ENCODE results near the gene ZNF827.

ZNF827 gene

GRCh38 chr4:145716661-145717200 lies 221.9 kb downstream of the ZNF827 start:
- DNase-seq, result no peak
- Mint-ChIP-seq H3K4me3 (no peak overlapping the region), H3K4me1 (peaks cover 14% of the 10 kb centered on the region), H3K36me3 (ENCODE audit: low read depth) (no peaks in the 10 kb centered on the region), H3K27ac (no peak overlapping the region), H3K9me3 (peaks cover 10% of the 10 kb centered on the region), H3K27me3 (ENCODE audit: low read depth, poor library complexity) (peaks cover 15% of the 10 kb centered on the region)
- no peak for TF ChIP-seq CTCF (IDR thresholded peaks at IDR 0.05)

- peaks cover 15% of the 10 kb centered on the region for H3K9me3 Mint-ChIP-seq
- peaks cover 15% of the 10 kb centered on the region for H3K27me3 Mint-ChIP-seq (ENCODE audit: low read depth, poor library complexity)
- H3K4me1 Mint-ChIP-seq, result peaks cover 14% of the 10 kb centered on the region
- H3K27ac Mint-ChIP-seq, result no peak overlapping the region
- no peak overlapping the region for H3K4me3 Mint-ChIP-seq
- H3K36me3 Mint-ChIP-seq (ENCODE audit: low read depth), result no peaks in the 10 kb centered on the region
- DNase-seq, result no peak
- TF ChIP-seq CTCF (IDR thresholded peaks at IDR 0.05), result no peak
Observed at GRCh38 chr4:145716200-145716599, 222.4 kb downstream of the ZNF827 start.

GRCh38 chr4:145709843-145710242 lies 228.8 kb downstream of the ZNF827 start:
- no peak overlapping the region for H3K27ac Mint-ChIP-seq
- no peaks in the 10 kb centered on the region for H3K36me3 Mint-ChIP-seq (ENCODE audit: low read depth)
- H3K27me3 Mint-ChIP-seq (ENCODE audit: low read depth, poor library complexity), result peaks cover 17% of the 10 kb centered on the region
- TF ChIP-seq CTCF (IDR thresholded peaks at IDR 0.05), result no peak
- DNase-seq, result no peak
- no peak overlapping the region for H3K4me3 Mint-ChIP-seq
- H3K9me3 Mint-ChIP-seq, result peaks cover 37% of the 10 kb centered on the region
- H3K4me1 Mint-ChIP-seq, result no peaks in the 10 kb centered on the region

- Mint-ChIP-seq H3K27ac (no peak overlapping the region), H3K36me3 (ENCODE audit: low read depth) (no peaks in the 10 kb centered on the region), H3K4me1 (no peaks in the 10 kb centered on the region), H3K4me3 (no peak overlapping the region), H3K9me3 (peaks cover 37% of the 10 kb centered on the region), H3K27me3 (ENCODE audit: low read depth, poor library complexity) (peaks cover 15% of the 10 kb centered on the region)
- no peak for TF ChIP-seq CTCF (IDR thresholded peaks at IDR 0.05)
- no peak for DNase-seq
Observed at GRCh38 chr4:145709336-145709735, 229.3 kb downstream of the ZNF827 start.
